Measurements from ENCODE around the gene U2AF2.

DNA sequence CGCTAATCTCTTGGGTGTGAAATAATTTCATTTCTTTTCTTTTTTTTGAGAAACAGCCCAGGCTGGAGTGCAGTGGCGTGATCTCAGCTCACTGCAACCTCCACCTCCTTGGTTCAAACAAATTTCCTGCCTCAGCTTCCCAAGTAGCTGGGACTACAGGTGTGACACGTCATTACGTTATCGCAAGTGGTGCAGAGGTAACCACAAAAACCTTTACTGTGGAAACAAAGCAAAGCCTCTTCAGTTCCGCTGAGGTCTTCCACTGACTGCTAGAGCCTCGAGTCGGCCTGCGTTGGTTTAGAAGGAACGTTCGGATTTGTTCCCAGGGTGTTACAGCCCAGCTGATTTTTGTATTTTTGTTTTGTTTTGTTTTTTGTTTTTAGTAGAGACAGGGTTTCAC is 28.5 kb upstream of the U2AF2 start:
- TF ChIP-seq, protein P1, sequence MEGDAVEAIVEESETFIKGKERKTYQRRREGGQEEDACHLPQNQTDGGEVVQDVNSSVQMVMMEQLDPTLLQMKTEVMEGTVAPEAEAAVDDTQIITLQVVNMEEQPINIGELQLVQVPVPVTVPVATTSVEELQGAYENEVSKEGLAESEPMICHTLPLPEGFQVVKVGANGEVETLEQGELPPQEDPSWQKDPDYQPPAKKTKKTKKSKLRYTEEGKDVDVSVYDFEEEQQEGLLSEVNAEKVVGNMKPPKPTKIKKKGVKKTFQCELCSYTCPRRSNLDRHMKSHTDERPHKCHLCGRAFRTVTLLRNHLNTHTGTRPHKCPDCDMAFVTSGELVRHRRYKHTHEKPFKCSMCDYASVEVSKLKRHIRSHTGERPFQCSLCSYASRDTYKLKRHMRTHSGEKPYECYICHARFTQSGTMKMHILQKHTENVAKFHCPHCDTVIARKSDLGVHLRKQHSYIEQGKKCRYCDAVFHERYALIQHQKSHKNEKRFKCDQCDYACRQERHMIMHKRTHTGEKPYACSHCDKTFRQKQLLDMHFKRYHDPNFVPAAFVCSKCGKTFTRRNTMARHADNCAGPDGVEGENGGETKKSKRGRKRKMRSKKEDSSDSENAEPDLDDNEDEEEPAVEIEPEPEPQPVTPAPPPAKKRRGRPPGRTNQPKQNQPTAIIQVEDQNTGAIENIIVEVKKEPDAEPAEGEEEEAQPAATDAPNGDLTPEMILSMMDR (conservative IDR thresholded peaks at IDR 0.05; ENCODE audit: low read depth in 2 of 2), result no peak
- TF ChIP-seq EZH2 (IDR thresholded peaks at IDR 0.05; ENCODE audit: low read depth, unreplicated experiment) (no peak), POLR2AphosphoS5 (IDR thresholded peaks at IDR 0.05; ENCODE audit: low read depth) (no peak), CREB1 (CRISPR knock-in tag; IDR thresholded peaks at IDR 0.05; ENCODE audit: low read depth) (no peak), ZNF114 (CRISPR knock-in tag; IDR thresholded peaks at IDR 0.05) (no peak), EZH2phosphoT487 (IDR thresholded peaks at IDR 0.05; ENCODE audit: unreplicated experiment) (no peak), STAT1 (IDR thresholded peaks at IDR 0.05; ENCODE audit: unreplicated experiment) (no peak)
- TF ChIP-seq, protein P2, sequence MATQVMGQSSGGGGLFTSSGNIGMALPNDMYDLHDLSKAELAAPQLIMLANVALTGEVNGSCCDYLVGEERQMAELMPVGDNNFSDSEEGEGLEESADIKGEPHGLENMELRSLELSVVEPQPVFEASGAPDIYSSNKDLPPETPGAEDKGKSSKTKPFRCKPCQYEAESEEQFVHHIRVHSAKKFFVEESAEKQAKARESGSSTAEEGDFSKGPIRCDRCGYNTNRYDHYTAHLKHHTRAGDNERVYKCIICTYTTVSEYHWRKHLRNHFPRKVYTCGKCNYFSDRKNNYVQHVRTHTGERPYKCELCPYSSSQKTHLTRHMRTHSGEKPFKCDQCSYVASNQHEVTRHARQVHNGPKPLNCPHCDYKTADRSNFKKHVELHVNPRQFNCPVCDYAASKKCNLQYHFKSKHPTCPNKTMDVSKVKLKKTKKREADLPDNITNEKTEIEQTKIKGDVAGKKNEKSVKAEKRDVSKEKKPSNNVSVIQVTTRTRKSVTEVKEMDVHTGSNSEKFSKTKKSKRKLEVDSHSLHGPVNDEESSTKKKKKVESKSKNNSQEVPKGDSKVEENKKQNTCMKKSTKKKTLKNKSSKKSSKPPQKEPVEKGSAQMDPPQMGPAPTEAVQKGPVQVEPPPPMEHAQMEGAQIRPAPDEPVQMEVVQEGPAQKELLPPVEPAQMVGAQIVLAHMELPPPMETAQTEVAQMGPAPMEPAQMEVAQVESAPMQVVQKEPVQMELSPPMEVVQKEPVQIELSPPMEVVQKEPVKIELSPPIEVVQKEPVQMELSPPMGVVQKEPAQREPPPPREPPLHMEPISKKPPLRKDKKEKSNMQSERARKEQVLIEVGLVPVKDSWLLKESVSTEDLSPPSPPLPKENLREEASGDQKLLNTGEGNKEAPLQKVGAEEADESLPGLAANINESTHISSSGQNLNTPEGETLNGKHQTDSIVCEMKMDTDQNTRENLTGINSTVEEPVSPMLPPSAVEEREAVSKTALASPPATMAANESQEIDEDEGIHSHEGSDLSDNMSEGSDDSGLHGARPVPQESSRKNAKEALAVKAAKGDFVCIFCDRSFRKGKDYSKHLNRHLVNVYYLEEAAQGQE (IDR thresholded peaks at IDR 0.05; ENCODE audit: unreplicated experiment), result no peak
- TF ChIP-seq, protein P3, sequence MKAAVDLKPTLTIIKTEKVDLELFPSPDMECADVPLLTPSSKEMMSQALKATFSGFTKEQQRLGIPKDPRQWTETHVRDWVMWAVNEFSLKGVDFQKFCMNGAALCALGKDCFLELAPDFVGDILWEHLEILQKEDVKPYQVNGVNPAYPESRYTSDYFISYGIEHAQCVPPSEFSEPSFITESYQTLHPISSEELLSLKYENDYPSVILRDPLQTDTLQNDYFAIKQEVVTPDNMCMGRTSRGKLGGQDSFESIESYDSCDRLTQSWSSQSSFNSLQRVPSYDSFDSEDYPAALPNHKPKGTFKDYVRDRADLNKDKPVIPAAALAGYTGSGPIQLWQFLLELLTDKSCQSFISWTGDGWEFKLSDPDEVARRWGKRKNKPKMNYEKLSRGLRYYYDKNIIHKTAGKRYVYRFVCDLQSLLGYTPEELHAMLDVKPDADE (IDR thresholded peaks at IDR 0.05), result no peak

All from GM23338 (cell line).